HepG2 (cell line): ENCODE measurements around the gene CLEC10A. TPM values are rescaled to one million over a fixed set of nuclear protein-coding genes. Genes with fewer than 3 reads are reported as not detected.

Experiments
- CBX5 ChIP-seq: sonication (generic); formaldehyde crosslinking; IDR thresholded peaks from 2 replicates; pipeline ENCODE4 v1.4.0; 2020; ENCODE audit warnings: missing genetic modification reagents, borderline replicate concordance
- FOXA1 ChIP-seq, 2 experiments: fragments of 450-650 bp in 1 of 2; sonication (generic) in 1 of 2; formaldehyde crosslinking in 1 of 2; IDR thresholded peaks; 2 replicates each; pipeline versions ENCODE4 v1.4.0 to v1.6.1; 2016 to 2020; ENCODE audit warnings: missing genetic modification reagents in 1 of 2
- JDP2 ChIP-seq: sonication (generic); formaldehyde crosslinking; IDR thresholded peaks from 2 replicates; pipeline ENCODE4 v1.8.1; 2022; ENCODE audit warnings: missing genetic modification reagents, borderline replicate concordance
- RELA ChIP-seq: sonication (generic); formaldehyde crosslinking; IDR thresholded peaks from 2 replicates; pipeline ENCODE4 v1.4.0; 2020; ENCODE audit warnings: missing genetic modification reagents
- RFXAP ChIP-seq: sonication (generic); formaldehyde crosslinking; IDR thresholded peaks from 2 replicates; pipeline ENCODE4 v1.4.0; 2020; ENCODE audit warnings: missing genetic modification reagents, borderline replicate concordance
- SOX6 ChIP-seq, 2 experiments: fragments of 450-650 bp in 1 of 2; sonication (generic) in 1 of 2; formaldehyde crosslinking in 1 of 2; IDR thresholded peaks; 2 replicates each; pipeline versions ENCODE4 v1.4.0 to v1.6.1; 2017 to 2020; ENCODE audit warnings: antibody characterized with exemption in 1 of 2, mild to moderate bottlenecking in 1 of 2, missing genetic modification reagents in 1 of 2
- SP1 ChIP-seq, 2 experiments: fragments of 450-650 bp in 1 of 2; sonication (generic) in 1 of 2; formaldehyde crosslinking in 1 of 2; IDR thresholded peaks; 2 replicates each; pipeline versions ENCODE4 v1.4.0 to v1.6.1; 2016 to 2020; ENCODE audit warnings: missing genetic modification reagents in 1 of 2
- ZBTB1 ChIP-seq: sonication (generic); formaldehyde crosslinking; IDR thresholded peaks from 2 replicates; pipeline ENCODE4 v1.4.0; 2020; ENCODE audit warnings: missing genetic modification reagents, borderline replicate concordance
- ZBTB8A ChIP-seq: sonication (generic); formaldehyde crosslinking; IDR thresholded peaks from 2 replicates; pipeline ENCODE4 v1.4.0; 2020; ENCODE audit warnings: mild to moderate bottlenecking, low read depth, missing genetic modification reagents, borderline replicate concordance
- ZNF256 ChIP-seq: sonication (generic); formaldehyde crosslinking; conservative IDR thresholded peaks from 2 replicates; pipeline ENCODE4 v1.4.0; 2020; ENCODE audit warnings: missing genetic modification reagents
- ZNF414 ChIP-seq: sonication (generic); formaldehyde crosslinking; IDR thresholded peaks from 2 replicates; pipeline ENCODE4 v1.5.0; 2020; ENCODE audit warnings: missing genetic modification reagents
- ZNF652 ChIP-seq: IDR thresholded peaks from 2 replicates; pipeline ENCODE4 v1.6.1; 2016; ENCODE audit warnings: low read depth, borderline replicate concordance
- ZNF740 ChIP-seq: sonication (generic); formaldehyde crosslinking; IDR thresholded peaks from 2 replicates; pipeline ENCODE4 v1.4.0; 2020; ENCODE audit warnings: missing genetic modification reagents
- ZSCAN25 ChIP-seq: sonication (generic); formaldehyde crosslinking; IDR thresholded peaks from 2 replicates; pipeline ENCODE4 v1.8.0; 2022; ENCODE audit warnings: mild to moderate bottlenecking, missing genetic modification reagents
- polyA plus RNA-seq, 8 experiments: library from polyadenylated mRNA; depleted of rRNA in 3 of 8; stranded (reverse) in 7 of 8; unstranded in 1 of 8; fragments of >200 nt; fragmentation: Illumina TruSeq in 4 of 8; extraction: Trizol in 4 of 8; gene quantifications; 2 replicates each; pipeline versions ENCODE4 v1.2.1 to v1.2.3, GENCODE V29; 2011 to 2016; ENCODE audit warnings: low read depth in 4 of 8, missing spikeins in 1 of 8, mixed read lengths in 1 of 8; ENCODE audit not compliant: insufficient read depth in 1 of 8
- total RNA-seq, 5 experiments: library from RNA; depleted of rRNA; stranded (reverse); fragments of >200 nt; fragmentation: Illumina TruSeq; extraction: Trizol; gene quantifications; 2 replicates each; pipeline ENCODE4 v1.2.3, GENCODE V29; 2016; ENCODE audit warnings: low read depth in 1 of 5
- TF ChIP-seq, protein P1 (sequence below): sonication (generic); formaldehyde crosslinking; IDR thresholded peaks from 2 replicates; pipeline ENCODE4 v1.5.0; 2020; ENCODE audit warnings: mild to moderate bottlenecking, missing genetic modification reagents, borderline replicate concordance
- TF ChIP-seq, protein P2 (sequence below): sonication (generic); formaldehyde crosslinking; IDR thresholded peaks from 2 replicates; pipeline ENCODE4 v1.8.0; 2023; ENCODE audit warnings: mild to moderate bottlenecking, missing genetic modification reagents
- TF ChIP-seq, protein P3 (sequence below): sonication (generic); formaldehyde crosslinking; IDR thresholded peaks from 2 replicates; pipeline ENCODE4 v1.4.0; 2020; ENCODE audit warnings: mild to moderate bottlenecking, missing genetic modification reagents
- TF ChIP-seq, protein P4 (sequence below): sonication (generic); formaldehyde crosslinking; IDR thresholded peaks from 2 replicates; pipeline ENCODE4 v1.4.0; 2020; ENCODE audit warnings: missing genetic modification reagents

CLEC10A gene
- total and polyA plus RNA-seq, 2 of the 13 experiments (the other 11 are each of a cell fraction or from before 2014, with no cell fraction given), result 0.33 TPM; not detected in 1

- TF ChIP-seq, protein P1, sequence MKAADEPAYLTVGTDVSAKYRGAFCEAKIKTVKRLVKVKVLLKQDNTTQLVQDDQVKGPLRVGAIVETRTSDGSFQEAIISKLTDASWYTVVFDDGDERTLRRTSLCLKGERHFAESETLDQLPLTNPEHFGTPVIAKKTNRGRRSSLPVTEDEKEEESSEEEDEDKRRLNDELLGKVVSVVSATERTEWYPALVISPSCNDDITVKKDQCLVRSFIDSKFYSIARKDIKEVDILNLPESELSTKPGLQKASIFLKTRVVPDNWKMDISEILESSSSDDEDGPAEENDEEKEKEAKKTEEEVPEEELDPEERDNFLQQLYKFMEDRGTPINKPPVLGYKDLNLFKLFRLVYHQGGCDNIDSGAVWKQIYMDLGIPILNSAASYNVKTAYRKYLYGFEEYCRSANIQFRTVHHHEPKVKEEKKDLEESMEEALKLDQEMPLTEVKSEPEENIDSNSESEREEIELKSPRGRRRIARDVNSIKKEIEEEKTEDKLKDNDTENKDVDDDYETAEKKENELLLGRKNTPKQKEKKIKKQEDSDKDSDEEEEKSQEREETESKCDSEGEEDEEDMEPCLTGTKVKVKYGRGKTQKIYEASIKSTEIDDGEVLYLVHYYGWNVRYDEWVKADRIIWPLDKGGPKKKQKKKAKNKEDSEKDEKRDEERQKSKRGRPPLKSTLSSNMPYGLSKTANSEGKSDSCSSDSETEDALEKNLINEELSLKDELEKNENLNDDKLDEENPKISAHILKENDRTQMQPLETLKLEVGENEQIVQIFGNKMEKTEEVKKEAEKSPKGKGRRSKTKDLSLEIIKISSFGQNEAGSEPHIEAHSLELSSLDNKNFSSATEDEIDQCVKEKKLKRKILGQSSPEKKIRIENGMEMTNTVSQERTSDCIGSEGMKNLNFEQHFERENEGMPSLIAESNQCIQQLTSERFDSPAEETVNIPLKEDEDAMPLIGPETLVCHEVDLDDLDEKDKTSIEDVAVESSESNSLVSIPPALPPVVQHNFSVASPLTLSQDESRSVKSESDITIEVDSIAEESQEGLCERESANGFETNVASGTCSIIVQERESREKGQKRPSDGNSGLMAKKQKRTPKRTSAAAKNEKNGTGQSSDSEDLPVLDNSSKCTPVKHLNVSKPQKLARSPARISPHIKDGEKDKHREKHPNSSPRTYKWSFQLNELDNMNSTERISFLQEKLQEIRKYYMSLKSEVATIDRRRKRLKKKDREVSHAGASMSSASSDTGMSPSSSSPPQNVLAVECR (CRISPR knock-in tag), result peak; percentile 38; the same call in 1 of the 2 replicates
- peak; percentile 73; the same call in 1 of the 2 replicates for TF ChIP-seq SP1 (IDR thresholded peaks at IDR 0.05)
- no peak for TF ChIP-seq SP1 (CRISPR knock-in tag; IDR thresholded peaks at IDR 0.05)
- TF ChIP-seq ZSCAN25, result no peak; the same call in 1 of the 2 replicates
- TF ChIP-seq ZNF740, result 0 out of 2 replicates have a peak, but pooled peaks have one; percentile 25
- TF ChIP-seq, protein P2, sequence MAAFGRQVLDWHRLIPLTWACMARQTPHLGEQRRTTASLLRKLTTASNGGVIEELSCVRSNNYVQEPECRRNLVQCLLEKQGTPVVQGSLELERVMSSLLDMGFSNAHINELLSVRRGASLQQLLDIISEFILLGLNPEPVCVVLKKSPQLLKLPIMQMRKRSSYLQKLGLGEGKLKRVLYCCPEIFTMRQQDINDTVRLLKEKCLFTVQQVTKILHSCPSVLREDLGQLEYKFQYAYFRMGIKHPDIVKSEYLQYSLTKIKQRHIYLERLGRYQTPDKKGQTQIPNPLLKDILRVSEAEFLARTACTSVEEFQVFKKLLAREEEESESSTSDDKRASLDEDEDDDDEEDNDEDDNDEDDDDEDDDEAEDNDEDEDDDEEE (CRISPR knock-in tag), result no peak
- TF ChIP-seq RFXAP, result no peak
- peak; percentile 44; the same call in 1 of the 2 replicates for TF ChIP-seq ZNF652
- no peak for TF ChIP-seq RELA (CRISPR knock-in tag)
- 0 out of 2 replicates have a peak, but pooled peaks have one; percentile 60 for TF ChIP-seq ZNF414 (CRISPR knock-in tag)
- TF ChIP-seq ZBTB1 (CRISPR knock-in tag), result no peak
- no peak for TF ChIP-seq CBX5 (CRISPR knock-in tag)
- TF ChIP-seq ZBTB8A, result no peak
- TF ChIP-seq, protein P3, sequence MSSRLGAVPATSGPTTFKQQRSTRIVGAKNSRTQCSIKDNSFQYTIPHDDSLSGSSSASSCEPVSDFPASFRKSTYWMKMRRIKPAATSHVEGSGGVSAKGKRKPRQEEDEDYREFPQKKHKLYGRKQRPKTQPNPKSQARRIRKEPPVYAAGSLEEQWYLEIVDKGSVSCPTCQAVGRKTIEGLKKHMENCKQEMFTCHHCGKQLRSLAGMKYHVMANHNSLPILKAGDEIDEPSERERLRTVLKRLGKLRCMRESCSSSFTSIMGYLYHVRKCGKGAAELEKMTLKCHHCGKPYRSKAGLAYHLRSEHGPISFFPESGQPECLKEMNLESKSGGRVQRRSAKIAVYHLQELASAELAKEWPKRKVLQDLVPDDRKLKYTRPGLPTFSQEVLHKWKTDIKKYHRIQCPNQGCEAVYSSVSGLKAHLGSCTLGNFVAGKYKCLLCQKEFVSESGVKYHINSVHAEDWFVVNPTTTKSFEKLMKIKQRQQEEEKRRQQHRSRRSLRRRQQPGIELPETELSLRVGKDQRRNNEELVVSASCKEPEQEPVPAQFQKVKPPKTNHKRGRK, result no peak
- TF ChIP-seq SOX6 (IDR thresholded peaks at IDR 0.05), result 0 out of 2 replicates have a peak, but pooled peaks have one; percentile 51
- no peak for TF ChIP-seq SOX6 (CRISPR knock-in tag; IDR thresholded peaks at IDR 0.05)
- TF ChIP-seq, protein P4, sequence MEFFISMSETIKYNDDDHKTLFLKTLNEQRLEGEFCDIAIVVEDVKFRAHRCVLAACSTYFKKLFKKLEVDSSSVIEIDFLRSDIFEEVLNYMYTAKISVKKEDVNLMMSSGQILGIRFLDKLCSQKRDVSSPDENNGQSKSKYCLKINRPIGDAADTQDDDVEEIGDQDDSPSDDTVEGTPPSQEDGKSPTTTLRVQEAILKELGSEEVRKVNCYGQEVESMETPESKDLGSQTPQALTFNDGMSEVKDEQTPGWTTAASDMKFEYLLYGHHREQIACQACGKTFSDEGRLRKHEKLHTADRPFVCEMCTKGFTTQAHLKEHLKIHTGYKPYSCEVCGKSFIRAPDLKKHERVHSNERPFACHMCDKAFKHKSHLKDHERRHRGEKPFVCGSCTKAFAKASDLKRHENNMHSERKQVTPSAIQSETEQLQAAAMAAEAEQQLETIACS (CRISPR knock-in tag), result no peak
- TF ChIP-seq FOXA1 (IDR thresholded peaks at IDR 0.05), result peak; percentile 83
- no peak for TF ChIP-seq FOXA1 (CRISPR knock-in tag; IDR thresholded peaks at IDR 0.05)
- no peak for TF ChIP-seq JDP2 (CRISPR knock-in tag)
- TF ChIP-seq ZNF256 (CRISPR knock-in tag), result no peak
Measured at GRCh38 chr17:7113273-7114071, 33.4 kb upstream of the CLEC10A start (continued).
